K562 (cell line): ENCODE results near the gene UBN1. TPM values are rescaled to one million over a fixed set of nuclear protein-coding genes. Genes with fewer than 3 reads are reported as not detected.

ENCODE experiments used
- ATAC-seq: fragments of 200-7000 bp; cut with Tn5 transposase; 3 replicates; pipeline ENCODE4 v1.9.1; 2020; ENCODE audit warnings: moderate library complexity
- BruUV-seq: library from RNA; stranded (reverse); fragments of 400-500 nt; replicated peaks from 2 replicates; lab custom pipeline; 2021; lab: Mats Ljungman, UMichigan
- CTCF ChIA-PET: fragments of 300-600 bp; formaldehyde crosslinking; extraction: SDS; loops from one replicate; lab custom pipeline; 2021; ENCODE audit warnings: low intra/inter-chr PET ratio; lab: Yijun Ruan, JAX
- POLR2A ChIA-PET: fragments of 300-600, 350-650 bp; sonication (Branson Sonifier 250); formaldehyde crosslinking; extraction: SDS; loops from one replicate; lab custom pipeline; 2021; ENCODE audit warnings: antibody characterized with exemption, inconsistent platforms; lab: Yijun Ruan, JAX
- DNase-seq, 4 experiments: peaks; one replicate each; pipeline versions ENCODE4 v3.0.0 to v3.0.0-alpha.2; 2011 to 2018; ENCODE audit warnings: low spot score in 3 of 4, mixed read lengths in 3 of 4; ENCODE audit errors: extremely low read depth in 1 of 4
- FAIRE-seq: peaks from 2 replicates; lab custom pipeline; 2011; peaks lifted over from hg19 to GRCh38; lab: Jason Lieb, UNC
- H2AFZ ChIP-seq: 2 replicates; pipeline ENCODE4 v1.6.0; 2011; ENCODE audit warnings: low read depth, low read length, control low read depth, inconsistent platforms
- H3K27ac ChIP-seq: fragments of 200-600 bp; 3 replicates; pipeline ENCODE4 v1.8.0; 2011; ENCODE audit warnings: low read depth, mild to moderate bottlenecking, control low read depth, inconsistent platforms, low read length, moderate library complexity, mixed read lengths; ENCODE audit errors: extremely low read depth
- H3K27me3 ChIP-seq, 2 experiments: fragments of 300-600 bp in 1 of 2; 2 replicates in 1 of 2; 3 replicates in 1 of 2; pipeline versions ENCODE4 v1.6.0 to v1.8.0; 2011; ENCODE audit warnings: inconsistent platforms in 2 of 2, low read length in 2 of 2, mild to moderate bottlenecking in 1 of 2, mixed read lengths in 1 of 2, moderate library complexity in 1 of 2; ENCODE audit not compliant: control insufficient read depth in 2 of 2, insufficient read depth in 2 of 2
- H3K36me3 ChIP-seq: fragments of 300-600 bp; 3 replicates; pipeline ENCODE4 v1.8.0; 2011; ENCODE audit warnings: mild to moderate bottlenecking, low read length, inconsistent platforms; ENCODE audit not compliant: control insufficient read depth, insufficient read depth
- H3K4me1 ChIP-seq, 2 experiments: fragments of 200-600 bp in 1 of 2; replicated peaks in 1 of 2; 2 replicates in 1 of 2; 3 replicates in 1 of 2; pipeline versions ENCODE4 v1.5.1 to v1.8.0; 2011; ENCODE audit warnings: inconsistent platforms in 2 of 2, low read length in 2 of 2, mild to moderate bottlenecking in 1 of 2, mixed read lengths in 1 of 2, moderate library complexity in 1 of 2; ENCODE audit not compliant: control insufficient read depth in 2 of 2, insufficient read depth in 2 of 2
- H3K4me2 ChIP-seq: 2 replicates; pipeline ENCODE4 v1.6.1; 2011; ENCODE audit warnings: low read length, control low read depth, inconsistent platforms, mixed read lengths; ENCODE audit not compliant: insufficient read depth
- H3K4me3 ChIP-seq: fragments of 200-600 bp; sonication (generic), shearing (Covaris generic); 2 replicates; pipeline ENCODE4 v1.5.1; 2016; ENCODE audit warnings: control low read depth, inconsistent platforms
- H3K79me2 ChIP-seq: fragments of 200-600 bp; 3 replicates; pipeline ENCODE4 v1.8.0; 2011; ENCODE audit warnings: low read length, inconsistent platforms; ENCODE audit not compliant: control insufficient read depth, insufficient read depth
- H3K9ac ChIP-seq, 2 experiments: 2 replicates each; pipeline versions ENCODE4 v1.6.0 to v1.6.1; 2011; ENCODE audit warnings: low read depth in 2 of 2, low read length in 2 of 2, control low read depth in 1 of 2, inconsistent platforms in 1 of 2, mild to moderate bottlenecking in 1 of 2, mixed read lengths in 1 of 2; ENCODE audit not compliant: insufficient read depth in 1 of 2
- H3K9me1 ChIP-seq: one replicate; pipeline ENCODE4 v1.6.0; 2011; ENCODE audit warnings: inconsistent platforms, mild to moderate bottlenecking, low read length, moderate library complexity; ENCODE audit not compliant: control insufficient read depth, insufficient read depth
- H3K9me3 ChIP-seq: replicated peaks from 2 replicates; pipeline ENCODE4 v1.5.1; 2011; ENCODE audit warnings: low read depth, low read length, inconsistent platforms; ENCODE audit not compliant: control insufficient read depth, insufficient read depth
- H4K20me1 ChIP-seq: replicated peaks from 2 replicates; pipeline ENCODE4 v1.6.1; 2011; ENCODE audit warnings: low read length, inconsistent platforms, mixed read lengths; ENCODE audit not compliant: control insufficient read depth, insufficient read depth
- MTF1 ChIP-seq: fragments of 250-450 bp; sonication (Bioruptor Pico); IDR thresholded peaks from 2 replicates; pipeline ENCODE4 v1.9.0; 2021; ENCODE audit warnings: moderate library complexity, mild to moderate bottlenecking, inconsistent platforms, borderline replicate concordance
- NCOA2 ChIP-seq, 2 experiments: fragments of 450-650 bp; IDR thresholded peaks; 2 replicates each; pipeline ENCODE4 v1.6.1; 2018; ENCODE audit warnings: mild to moderate bottlenecking in 2 of 2, moderate library complexity in 1 of 2; ENCODE audit not compliant: partially characterized antibody in 2 of 2
- ZFP36 ChIP-seq: fragments of 150-350 bp; IDR thresholded peaks from 2 replicates; pipeline ENCODE4 v1.6.1; 2018; ENCODE audit warnings: low read length, low read depth; ENCODE audit not compliant: partially characterized antibody
- WGBS: fragments of 100-300 bp; shearing (Covaris generic); methylation state at CpG from one replicate; pipeline ENCODE4 v1.1.6; 2016; ENCODE audit warnings: low coverage, mixed read lengths; ENCODE audit not compliant: insufficient coverage; ENCODE audit errors: missing lambda C conversion rate; 5-methylcytosine and 5-hydroxymethylcytosine counted together
- in situ Hi-C: fragments of 300-500 bp; cut with MboI; formaldehyde crosslinking; loops from 4 replicates; pipeline ENCODE4 v1.15.0; 2018; ENCODE audit warnings: inconsistent platforms, mixed read lengths
- intact Hi-C: fragments of 100-400 bp; cut with micrococcal nuclease; formaldehyde crosslinking; loops from 2 replicates; pipeline ENCODE4 v1.14.2; 2022
- polyA plus RNA-seq, 8 experiments: library from polyadenylated mRNA; depleted of rRNA in 4 of 8; stranded (reverse) in 5 of 8; unstranded in 3 of 8; fragments of >200 nt; fragmentation: Nextera tagmentation in 2 of 8; fragmentation: Illumina TruSeq in 1 of 8; extraction: Ambion mirVana in 2 of 8; extraction: Trizol in 1 of 8; gene quantifications; 2 replicates each; pipeline versions ENCODE4 v1.2.1 to v1.2.3, GENCODE V29; 2011 to 2014; ENCODE audit warnings: inconsistent platforms in 1 of 8, missing spikeins in 1 of 8
- total RNA-seq, 7 experiments: library from RNA; depleted of rRNA in 6 of 7; stranded (reverse); fragments of >200 nt in 6 of 7; fragmentation: Illumina TruSeq in 2 of 7; extraction: Trizol in 2 of 7; gene quantifications; 2 replicates each; pipeline versions ENCODE4 v1.2.1 to v1.2.3, GENCODE V29; 2011 to 2021; ENCODE audit warnings: low replicate concordance in 1 of 7
- TF ChIP-seq, protein P1 (sequence below): fragments of 450-650 bp; formaldehyde crosslinking; IDR thresholded peaks from 2 replicates; pipeline ENCODE4 v1.4.0; 2020; ENCODE audit warnings: mild to moderate bottlenecking, moderate library complexity

UBN1 gene
- total and polyA plus RNA-seq, 9 of the 15 experiments (the other 6 are each of a cell fraction or from before 2014, with no cell fraction given), result 1.5 to 45.7 (median 20.6) TPM

GRCh38 chr16:4799171-4799855 lies 48.0 kb upstream of the UBN1 start:
- POLR2A ChIA-PET, result interaction anchor here (0.8 kb wide), 1 partner anchor 31 kb away, joined by 3 read pairs; no protein-coding TSS in a partner anchor
- H3K27me3 ChIP-seq, result no peaks in the 10 kb centered on the region
- no TSS peak for BruUV-seq
- no peak overlapping the region for H2AFZ ChIP-seq
- no peaks in the 10 kb centered on the region for H3K9me3 ChIP-seq
- H3K27ac ChIP-seq, result no peak overlapping the region
- no peak for ATAC-seq
- peaks cover 6% of the 10 kb centered on the region; the same call in 2 of the 3 replicates for H3K79me2 ChIP-seq
- H4K20me1 ChIP-seq, result no peaks in the 10 kb centered on the region
- no peaks in the 10 kb centered on the region for H3K9me1 ChIP-seq
- intact Hi-C loops (no loop called here), in situ Hi-C loops (no loop called here)
- WGBS, result 86% methylated on average over 17 of the region's 19 CpGs
- no peak for DNase-seq
- H3K4me3 ChIP-seq, result no peak overlapping the region
- peaks cover 21% of the 10 kb centered on the region; the same call in 2 of the 3 replicates for H3K36me3 ChIP-seq
- H3K4me1 ChIP-seq, result peaks cover 24 to 68% of the 10 kb centered on the region in 2 experiments
- no peak for FAIRE-seq
- no peak overlapping the region for H3K4me2 ChIP-seq
- TF ChIP-seq NCOA2 (IDR thresholded peaks at IDR 0.05; ENCODE audit: partially characterized antibody in 2 of 2) (no peak), MTF1 (CRISPR knock-in tag) (no peak), ZFP36 (peak; percentile 59)
- TF ChIP-seq, protein P1, sequence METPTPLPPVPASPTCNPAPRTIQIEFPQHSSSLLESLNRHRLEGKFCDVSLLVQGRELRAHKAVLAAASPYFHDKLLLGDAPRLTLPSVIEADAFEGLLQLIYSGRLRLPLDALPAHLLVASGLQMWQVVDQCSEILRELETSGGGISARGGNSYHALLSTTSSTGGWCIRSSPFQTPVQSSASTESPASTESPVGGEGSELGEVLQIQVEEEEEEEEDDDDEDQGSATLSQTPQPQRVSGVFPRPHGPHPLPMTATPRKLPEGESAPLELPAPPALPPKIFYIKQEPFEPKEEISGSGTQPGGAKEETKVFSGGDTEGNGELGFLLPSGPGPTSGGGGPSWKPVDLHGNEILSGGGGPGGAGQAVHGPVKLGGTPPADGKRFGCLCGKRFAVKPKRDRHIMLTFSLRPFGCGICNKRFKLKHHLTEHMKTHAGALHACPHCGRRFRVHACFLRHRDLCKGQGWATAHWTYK (CRISPR knock-in tag), result no peak
- CTCF ChIA-PET, result no interaction called here
- no peak overlapping the region for H3K9ac ChIP-seq
